Thoracic aorta (tissue), 2 donors: Measurements from ENCODE around the gene LTBP1. TPM values are rescaled to one million over a fixed set of nuclear protein-coding genes. Genes with fewer than 3 reads are reported as not detected.

Experiments used
- ATAC-seq: fragments of 150-250 bp; one replicate; pipeline ENCODE4 v1.8.0; 2017; ENCODE audit warnings: low read depth; ENCODE audit not compliant: insufficient number of reproducible peaks, low FRiP score
- DNase-seq: peaks from one replicate; pipeline ENCODE4 v3.0.0-alpha.2; 2020; ENCODE audit warnings: low spot score
- H3K27ac ChIP-seq, 2 donors: fragments of 200-600 bp; sonication (generic); 1 replicate in 1 of 2; 2 replicates in 1 of 2; pipeline ENCODE4 v1.5.1; 2016; ENCODE audit warnings: mild to moderate bottlenecking in 2 of 2, moderate library complexity in 2 of 2
- H3K27me3 ChIP-seq: fragments of 200-600 bp; sonication (generic); replicated peaks from 2 replicates; pipeline ENCODE4 v1.6.0; 2016; ENCODE audit warnings: mild to moderate bottlenecking; ENCODE audit not compliant: insufficient read depth
- H3K36me3 ChIP-seq: fragments of 200-600 bp; sonication (generic); one replicate; pipeline ENCODE4 v1.5.1; 2016
- H3K4me1 ChIP-seq, 2 donors: fragments of 200-600 bp; sonication (generic); 1 replicate in 1 of 2; 2 replicates in 1 of 2; pipeline versions ENCODE4 v1.5.1 to v1.6.0; 2016; ENCODE audit warnings: low read depth in 2 of 2, mild to moderate bottlenecking in 1 of 2; ENCODE audit not compliant: control insufficient read depth in 1 of 2
- H3K4me3 ChIP-seq: fragments of 200-600 bp; sonication (generic); 2 replicates; pipeline ENCODE4 v1.5.1; 2016; ENCODE audit warnings: mild to moderate bottlenecking
- H3K9me3 ChIP-seq: fragments of 200-600 bp; sonication (generic); 2 replicates; pipeline ENCODE4 v1.5.1; 2016
- CTCF ChIP-seq: fragments of 200-600 bp; sonication (generic); IDR thresholded peaks from one replicate; pipeline ENCODE4 v1.5.1; 2019; ENCODE audit warnings: antibody characterized with exemption
- total RNA-seq, 2 donors: library from RNA; depleted of rRNA; stranded (reverse); fragments of >200 nt; gene quantifications; one replicate each; pipeline versions ENCODE4 v1.1.0 to v1.2.3, GENCODE V29; 2016

Gene LTBP1
- total RNA-seq, 2 donors from 2014 or later = 584 to 786 TPM

- Histone ChIP-seq H3K4me1 (peaks cover 15 to 85% of the 10 kb centered on the region in 2 donors), H3K27me3 (no peaks in the 10 kb centered on the region), H3K27ac (peak overlapping the region; percentile 31 to 77), H3K9me3 (no peaks in the 10 kb centered on the region), H3K4me3 (no peak overlapping the region), H3K36me3 (no peaks in the 10 kb centered on the region)
- no peak for TF ChIP-seq CTCF
- DNase-seq (no peak), ATAC-seq (no peak)
Observed at GRCh38 chr2:33111002-33111446, 164.3 kb downstream of the LTBP1 start.

GRCh38 chr2:33115196-33115595, 168.4 kb downstream of the LTBP1 start:
- TF ChIP-seq CTCF = no peak
- Histone ChIP-seq H3K27me3 (no peaks in the 10 kb centered on the region), H3K27ac (peak overlapping the region; percentile 28 to 29), H3K4me1 (peaks cover 0 to 46% of the 10 kb centered on the region in 2 donors), H3K36me3 (no peaks in the 10 kb centered on the region), H3K4me3 (no peak overlapping the region), H3K9me3 (no peaks in the 10 kb centered on the region)
- DNase-seq = no peak
- ATAC-seq = peak; percentile 74

- H3K9me3 ChIP-seq = no peaks in the 10 kb centered on the region
- no peak for TF ChIP-seq CTCF
- ATAC-seq = no peak
- H3K4me3 ChIP-seq = no peak overlapping the region
- H3K27ac ChIP-seq = peak overlapping the region; percentile 28 to 29
- H3K36me3 ChIP-seq = no peaks in the 10 kb centered on the region
- H3K27me3 ChIP-seq = no peaks in the 10 kb centered on the region
- peaks cover 0 to 41% of the 10 kb centered on the region in 2 donors for H3K4me1 ChIP-seq
- no peak for DNase-seq
Observed at GRCh38 chr2:33115728-33116127, 169.0 kb downstream of the LTBP1 start.

GRCh38 chr2:33116799-33117198, 170.0 kb downstream of the LTBP1 start:
- H3K36me3 ChIP-seq = no peaks in the 10 kb centered on the region
- no peak for TF ChIP-seq CTCF
- H3K4me1 ChIP-seq = peaks cover 0 to 37% of the 10 kb centered on the region in 2 donors
- H3K9me3 ChIP-seq = no peaks in the 10 kb centered on the region
- no peak overlapping the region for H3K27ac ChIP-seq
- H3K4me3 ChIP-seq = no peak overlapping the region
- no peak for ATAC-seq
- no peaks in the 10 kb centered on the region for H3K27me3 ChIP-seq
- no peak for DNase-seq

- ATAC-seq = no peak
- DNase-seq = no peak
Observed at GRCh38 chr2:33118651-33119050, 171.9 kb downstream of the LTBP1 start.

More at GRCh38 chr2:33118651-33119050, 171.9 kb downstream of the LTBP1 start:
- H3K36me3 ChIP-seq = no peaks in the 10 kb centered on the region
- H3K27me3 ChIP-seq = no peaks in the 10 kb centered on the region
- peaks cover 0 to 40% of the 10 kb centered on the region in 2 donors for H3K4me1 ChIP-seq
- no peak overlapping the region for H3K4me3 ChIP-seq
- no peak for TF ChIP-seq CTCF
- no peak overlapping the region for H3K27ac ChIP-seq
- no peaks in the 10 kb centered on the region for H3K9me3 ChIP-seq
